Measurements from ENCODE around the gene CORO2A.

GRCh38 chr9:98117984-98118639 lies 74.3 kb downstream of the CORO2A start:
- TF ChIP-seq CTCF (IDR thresholded peaks at IDR 0.05) = peak; percentile 7
- TF ChIP-seq EZH2 (IDR thresholded peaks at IDR 0.05) = no peak
- TF ChIP-seq EZH2phosphoT487 (IDR thresholded peaks at IDR 0.05) = no peak

Measured in neural progenitor cell (in vitro differentiated cells).